ENCODE results near the gene EPHB2.

- TF ChIP-seq CTCF (IDR thresholded peaks at IDR 0.05) (no peak), POLR2A (IDR thresholded peaks at IDR 0.05) (no peak)
Observed at GRCh38 chr1:22865736-22866135, 155.1 kb downstream of the EPHB2 start.
